HCT116 (cell line): Measurements from ENCODE around the gene ARID5B.

Experiments used
- ATF3 ChIP-seq: IDR thresholded peaks from 2 replicates; pipeline ENCODE4 v1.6.1; 2012
- CBX3 ChIP-seq: IDR thresholded peaks from 2 replicates; pipeline ENCODE4 v1.6.1; 2012; ENCODE audit warnings: low read depth
- CTCF ChIP-seq, 3 experiments: fragments of 200-600 bp in 1 of 3; sonication (generic) in 1 of 3; IDR thresholded peaks in 2 of 3; conservative IDR thresholded peaks in 1 of 3; 2 replicates each; pipeline ENCODE4 v1.5.1; 2012 to 2017; ENCODE audit warnings: low read depth in 2 of 3, low read length in 2 of 3, antibody characterized with exemption in 1 of 3, borderline replicate concordance in 1 of 3, control low read depth in 1 of 3, mild to moderate bottlenecking in 1 of 3, mixed read lengths in 1 of 3, mixed run types in 1 of 3, moderate library complexity in 1 of 3; ENCODE audit not compliant: insufficient read depth in 1 of 3
- EZH2 ChIP-seq: fragments of 200-600 bp; sonication (generic); IDR thresholded peaks from 2 replicates; pipeline ENCODE4 v1.6.1; 2017; ENCODE audit warnings: antibody characterized with exemption, mixed run types
- JUND ChIP-seq: IDR thresholded peaks from 2 replicates; pipeline ENCODE4 v1.6.1; 2012
- MAX ChIP-seq: IDR thresholded peaks from 2 replicates; pipeline ENCODE4 v1.6.1; 2012
- POLR2A ChIP-seq: IDR thresholded peaks from 2 replicates; pipeline ENCODE4 v1.7.0; 2011; ENCODE audit warnings: borderline replicate concordance; ENCODE audit not compliant: insufficient read depth, insufficient read length; ENCODE audit errors: extremely low read depth
- RAD21 ChIP-seq: IDR thresholded peaks from 2 replicates; pipeline ENCODE4 v1.6.1; 2012; ENCODE audit warnings: low read depth, mild to moderate bottlenecking
- REST ChIP-seq: IDR thresholded peaks from 2 replicates; pipeline ENCODE4 v1.6.1; 2012; ENCODE audit warnings: low read depth
- TCF7L2 ChIP-seq: IDR thresholded peaks from 2 replicates; pipeline ENCODE4 v1.7.0; 2011; ENCODE audit warnings: borderline replicate concordance, inconsistent platforms; ENCODE audit not compliant: insufficient read depth, insufficient read length; ENCODE audit errors: extremely low read depth
- YY1 ChIP-seq: IDR thresholded peaks from 2 replicates; pipeline ENCODE4 v1.6.1; 2011; ENCODE audit warnings: low read length, low read depth, moderate library complexity, mild to moderate bottlenecking; ENCODE audit not compliant: insufficient replicate concordance; ENCODE audit errors: extremely low read depth

- no peak for TF ChIP-seq CTCF (IDR thresholded peaks at IDR 0.05 in 2 of 3, conservative IDR thresholded peaks at IDR 0.05 in 1 of 3; ENCODE audit: borderline replicate concordance in 1 of 3, insufficient read depth in 1 of 3, low read depth in 2 of 3, low read length in 2 of 3)
- TF ChIP-seq RAD21 = no peak
- TF ChIP-seq CBX3 = no peak
- no peak for TF ChIP-seq MAX
- TF ChIP-seq POLR2A = no peak
- TF ChIP-seq EZH2 = no peak
- TF ChIP-seq ATF3 = no peak
- TF ChIP-seq TCF7L2 = no peak
- TF ChIP-seq JUND = no peak
- TF ChIP-seq REST = no peak
- TF ChIP-seq YY1 = no peak
Observed at GRCh38 chr10:62019685-62020359, 118.3 kb downstream of the ARID5B start.
